ENCODE measurements around the gene PFN3.

The PFN3 gene

GRCh38 chr5:177399997-177400868 is at the start of gene PFN3:
TSS of gene PFN3 (minus strand) at chr5:177400661. CDS start at chr5:177400576, 85 bp downstream.
- FAIRE-seq (no peak), DNase-seq (ENCODE audit: insufficient read length, low spot score) (no peak)
- TF ChIP-seq POLR2A (IDR thresholded peaks at IDR 0.05; ENCODE audit: low read depth, low read length): no peak

GRCh38 chr5:177449140-177450061 is 48.9 kb upstream of the PFN3 start:
- FAIRE-seq: no peak
- DNase-seq (ENCODE audit: insufficient read length, low spot score): no peak
- TF ChIP-seq POLR2A (IDR thresholded peaks at IDR 0.05; ENCODE audit: low read depth, low read length): no peak

- TF ChIP-seq POLR2A (IDR thresholded peaks at IDR 0.05; ENCODE audit: low read depth, low read length): no peak
- no peak for FAIRE-seq
- no peak for DNase-seq (ENCODE audit: insufficient read length, low spot score)
Measured at GRCh38 chr5:177448244-177448950, 47.9 kb upstream of the PFN3 start.

- FAIRE-seq (peak; percentile 68), DNase-seq (ENCODE audit: insufficient read length, low spot score) (peak; percentile 98)
- TF ChIP-seq POLR2A (IDR thresholded peaks at IDR 0.05; ENCODE audit: low read depth, low read length): peak; percentile 72
Measured at GRCh38 chr5:177447611-177448243, 47.3 kb upstream of the PFN3 start.

- FAIRE-seq (no peak), DNase-seq (ENCODE audit: insufficient read length, low spot score) (peak; percentile 68)
- TF ChIP-seq POLR2A (IDR thresholded peaks at IDR 0.05; ENCODE audit: low read depth, low read length): no peak
Measured at GRCh38 chr5:177447066-177447610, 46.7 kb upstream of the PFN3 start.

- peak; percentile 80 for DNase-seq (ENCODE audit: insufficient read length, low spot score)
Measured at GRCh38 chr5:177446200-177447065, 46.0 kb upstream of the PFN3 start, which contains the start of gene PRR7. TSS of gene PRR7 (plus strand) at chr5:177446814. CDS start at chr5:177455068, 8,254 bp downstream.

GRCh38 chr5:177445917-177446199 is 45.4 kb upstream of the PFN3 start:
- TF ChIP-seq POLR2A (IDR thresholded peaks at IDR 0.05; ENCODE audit: low read depth, low read length): no peak
- FAIRE-seq (no peak), DNase-seq (ENCODE audit: insufficient read length, low spot score) (no peak)

More at GRCh38 chr5:177446200-177447065, 46.0 kb upstream of the PFN3 start, which contains the start of gene PRR7:
- FAIRE-seq: no peak
- TF ChIP-seq POLR2A (IDR thresholded peaks at IDR 0.05; ENCODE audit: low read depth, low read length): peak; percentile 13

GRCh38 chr5:177445052-177445916 is 44.8 kb upstream of the PFN3 start:
- FAIRE-seq (no peak), DNase-seq (ENCODE audit: insufficient read length, low spot score) (no peak)
- TF ChIP-seq POLR2A (IDR thresholded peaks at IDR 0.05; ENCODE audit: low read depth, low read length): no peak

- DNase-seq (ENCODE audit: insufficient read length, low spot score) (no peak), FAIRE-seq (no peak)
- TF ChIP-seq POLR2A (IDR thresholded peaks at IDR 0.05; ENCODE audit: low read depth, low read length): no peak
Measured at GRCh38 chr5:177444106-177445051, 43.9 kb upstream of the PFN3 start.
